Measurements from ENCODE around the gene CPNE5.

GRCh38 chr6:36757943-36758508 lies 81.2 kb downstream of the CPNE5 start:
- no peak for TF ChIP-seq CTCF (conservative IDR thresholded peaks at IDR 0.05)
- no peak for TF ChIP-seq EZH2 (IDR thresholded peaks at IDR 0.05; ENCODE audit: low read depth)

All from PC-9 (cell line).